ENCODE data around the gene MT1A. TPM values are rescaled to one million over a fixed set of nuclear protein-coding genes. Genes with fewer than 3 reads are reported as not detected.

Gene MT1A
- total and polyA plus RNA-seq, 2 of the 8 experiments (the other 6 are each of a cell fraction or from before 2014, with no cell fraction given) = not detected

GRCh38 chr16:56628486-56629350 is 9.7 kb upstream of the MT1A start (continued):
- no peak for TF ChIP-seq CHD7 (IDR thresholded peaks at IDR 0.05; ENCODE audit: insufficient replicate concordance, low read length)
- TF ChIP-seq NRF1 (IDR thresholded peaks at IDR 0.05; ENCODE audit: low read depth, low read length) = no peak
- TF ChIP-seq HDAC2 (IDR thresholded peaks at IDR 0.05; ENCODE audit: borderline replicate concordance in 1 of 2, low read depth in 2 of 2, low read length in 2 of 2) = no peak
- TF ChIP-seq EZH2 (IDR thresholded peaks at IDR 0.05; ENCODE audit: low read depth, low read length, severe bottlenecking) = no peak
- TF ChIP-seq RAD21 (IDR thresholded peaks at IDR 0.05 in 1 of 2, conservative IDR thresholded peaks at IDR 0.05 in 1 of 2; ENCODE audit: low read depth in 2 of 2, low read length in 2 of 2) = peak in 1 of 2 experiments; percentile 16; a peak in 1 of 4 replicates

Data from H1 (cell line).